ENCODE results near the gene USP17L13.
"Not testable (repeated sequence)": the region's sequence is repeated elsewhere in the genome, so short reads cannot be mapped to it uniquely, and the experiment has no call there.

USP17L13 gene

GRCh38 chr4:9224596-9224995 lies at the start of gene USP17L13:
USP17L13 (plus strand) TSS chr4:9224896; CDS start chr4:9224896, 0 bp downstream.
- DNase-seq: not testable (repeated sequence)

- DNase-seq: not testable (repeated sequence)
Observed at GRCh38 chr4:9210357-9210756, 14.3 kb upstream of the USP17L13 start, which contains the start of gene USP17L10. USP17L10 (plus strand) TSS chr4:9210657; CDS start chr4:9210657, 0 bp downstream.

- DNase-seq: not testable (repeated sequence)
Observed at GRCh38 chr4:9214701-9215100, 10.0 kb upstream of the USP17L13 start.

GRCh38 chr4:9215105-9215504 lies 9.6 kb upstream of the USP17L13 start, which contains the start of gene USP17L11:
USP17L11 (plus strand) TSS chr4:9215405; CDS start chr4:9215405, 0 bp downstream.
- not testable (repeated sequence) for DNase-seq

GRCh38 chr4:9219852-9220251 lies 4.8 kb upstream of the USP17L13 start, which contains the start of gene USP17L12:
USP17L12 (plus strand) TSS chr4:9220152; CDS start chr4:9220152, 0 bp downstream.
- DNase-seq: not testable (repeated sequence)

- not testable (repeated sequence) for DNase-seq
Observed at GRCh38 chr4:9230249-9230648, 5.6 kb downstream of the USP17L13 start.

- not testable (repeated sequence) for DNase-seq
Observed at GRCh38 chr4:9234085-9234484, 9.4 kb downstream of the USP17L13 start, which contains the start of gene USP17L15. USP17L15 (plus strand) TSS chr4:9234385; CDS start chr4:9234385, 0 bp downstream.

GRCh38 chr4:9238461-9238860 lies 13.8 kb downstream of the USP17L13 start:
- DNase-seq: not testable (repeated sequence)

- not testable (repeated sequence) for DNase-seq
Observed at GRCh38 chr4:9243579-9243978, 18.9 kb downstream of the USP17L13 start, which contains the start of gene USP17L17. USP17L17 (plus strand) TSS chr4:9243879; CDS start chr4:9243879, 0 bp downstream.

GRCh38 chr4:9247953-9248680 lies 23.4 kb downstream of the USP17L13 start, which contains the start of gene USP17L18:
USP17L18 (plus strand) TSS chr4:9248630; CDS start chr4:9248630, 0 bp downstream.
- not testable (repeated sequence) for DNase-seq

GRCh38 chr4:9253078-9253477 lies 28.4 kb downstream of the USP17L13 start, which contains the start of gene USP17L19:
USP17L19 (plus strand) TSS chr4:9253378; CDS start chr4:9253378, 0 bp downstream.
- DNase-seq: not testable (repeated sequence)

- not testable (repeated sequence) for DNase-seq
Observed at GRCh38 chr4:9257824-9258223, 33.1 kb downstream of the USP17L13 start, which contains the start of gene USP17L20. USP17L20 (plus strand) TSS chr4:9258124; CDS start chr4:9258124, 0 bp downstream.

GRCh38 chr4:9262572-9262971 lies 37.9 kb downstream of the USP17L13 start, which contains the start of gene USP17L21:
USP17L21 (plus strand) TSS chr4:9262872; CDS start chr4:9262872, 0 bp downstream.
- DNase-seq: not testable (repeated sequence)

- not testable (repeated sequence) for DNase-seq
Observed at GRCh38 chr4:9267319-9267718, 42.6 kb downstream of the USP17L13 start, which contains the start of gene USP17L22. USP17L22 (plus strand) TSS chr4:9267619; CDS start chr4:9267619, 0 bp downstream.

- not testable (repeated sequence) for DNase-seq
Observed at GRCh38 chr4:9271719-9272118, 47.0 kb downstream of the USP17L13 start.
